Epidermal melanocyte (primary cell): ENCODE measurements around the gene PIK3R1.

Source experiments
- DNase-seq: peaks from one replicate; pipeline ENCODE4 v3.0.0; 2011; ENCODE audit warnings: low spot score; ENCODE audit not compliant: insufficient read length

PIK3R1 gene

DNA sequence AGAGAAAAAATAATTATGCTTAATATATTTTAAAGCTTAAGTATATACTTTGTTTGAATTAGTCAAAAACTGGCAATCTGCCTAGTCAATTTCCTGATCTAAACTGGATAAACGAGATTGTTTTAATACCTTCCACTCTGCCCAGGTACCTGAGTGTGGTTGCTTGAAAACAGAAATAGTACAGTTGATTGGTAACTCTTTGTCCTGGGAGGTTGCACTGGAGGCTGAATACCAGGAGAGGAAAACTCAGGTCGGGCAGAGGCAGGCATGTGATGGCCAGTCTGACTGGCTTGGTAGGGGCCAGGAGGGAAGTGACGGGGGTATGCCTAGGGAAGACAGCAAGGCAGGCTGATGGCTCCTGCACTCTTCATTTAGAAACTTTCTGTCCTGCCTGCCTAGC lies 80.2 kb downstream of the PIK3R1 start:
- no peak for DNase-seq

DNA sequence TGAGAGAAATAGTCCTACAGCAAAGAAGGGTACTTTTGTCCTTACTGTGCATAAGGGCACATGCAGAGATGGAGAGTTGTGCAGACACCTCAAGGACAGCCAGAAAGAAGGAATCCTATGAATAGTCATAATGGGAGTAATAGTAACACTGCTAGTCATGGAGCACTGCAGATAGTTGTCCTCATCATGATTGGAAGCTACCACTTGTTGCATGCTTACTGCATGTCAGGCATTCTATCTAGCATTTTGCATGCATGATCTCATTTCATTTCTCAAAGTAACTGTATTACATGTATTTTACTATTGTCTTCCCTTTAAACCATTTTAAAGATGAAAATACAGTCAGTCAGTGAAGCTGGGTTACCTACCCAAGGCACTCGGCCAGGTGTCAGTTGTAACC lies 81.3 kb downstream of the PIK3R1 start:
- DNase-seq, result no peak

DNA sequence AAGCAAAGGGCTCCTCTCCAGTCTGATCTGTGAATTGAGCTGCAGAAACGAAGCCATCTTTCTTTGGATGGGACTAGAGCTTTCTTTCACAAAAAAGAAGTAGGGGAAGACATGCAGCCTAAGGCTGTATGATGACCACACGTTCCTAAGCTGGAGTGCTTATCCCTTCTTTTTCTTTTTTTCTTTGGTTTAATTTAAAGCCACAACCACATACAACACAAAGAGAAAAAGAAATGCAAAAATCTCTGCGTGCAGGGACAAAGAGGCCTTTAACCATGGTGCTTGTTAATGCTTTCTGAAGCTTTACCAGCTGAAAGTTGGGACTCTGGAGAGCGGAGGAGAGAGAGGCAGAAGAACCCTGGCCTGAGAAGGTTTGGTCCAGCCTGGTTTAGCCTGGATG lies 82.1 kb downstream of the PIK3R1 start:
- no peak for DNase-seq

DNA sequence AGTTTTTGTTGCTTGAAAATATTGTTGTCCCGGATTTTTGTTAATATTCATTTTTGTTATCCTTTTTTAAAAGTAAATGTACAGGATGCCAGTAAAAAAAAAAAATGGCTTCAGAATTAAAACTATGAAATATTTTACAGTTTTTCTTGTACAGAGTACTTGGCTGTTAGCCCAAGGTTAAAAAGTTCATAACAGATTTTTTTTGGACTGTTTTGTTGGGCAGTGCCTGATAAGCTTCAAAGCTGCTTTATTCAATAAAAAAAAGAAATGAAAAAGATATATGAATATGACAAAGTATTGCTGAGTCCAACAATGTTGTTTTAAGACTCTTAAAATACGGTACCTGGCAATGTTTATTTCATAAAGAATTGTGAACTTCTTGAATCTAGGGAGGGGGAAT lies 82.9 kb downstream of the PIK3R1 start:
- DNase-seq, result no peak

DNA sequence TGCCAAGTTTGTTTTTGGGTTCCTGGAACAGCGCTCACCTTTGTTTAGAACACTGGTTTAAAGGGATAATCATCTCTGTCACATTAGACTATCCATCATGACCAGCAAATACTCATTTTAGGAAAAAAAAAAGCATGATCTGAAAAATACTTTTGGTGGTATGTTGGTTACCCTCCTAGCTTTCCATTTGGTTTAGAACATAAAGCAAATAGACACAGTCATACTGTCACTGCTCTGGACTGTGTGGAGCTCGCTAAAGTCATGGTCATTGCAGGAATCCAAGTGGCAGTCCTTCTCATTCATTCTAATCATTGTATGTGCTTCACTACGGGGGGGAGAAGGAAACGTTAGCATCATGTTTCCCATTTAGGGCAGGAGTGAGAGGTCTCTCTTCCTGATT lies 83.5 kb downstream of the PIK3R1 start:
- no peak for DNase-seq

DNA sequence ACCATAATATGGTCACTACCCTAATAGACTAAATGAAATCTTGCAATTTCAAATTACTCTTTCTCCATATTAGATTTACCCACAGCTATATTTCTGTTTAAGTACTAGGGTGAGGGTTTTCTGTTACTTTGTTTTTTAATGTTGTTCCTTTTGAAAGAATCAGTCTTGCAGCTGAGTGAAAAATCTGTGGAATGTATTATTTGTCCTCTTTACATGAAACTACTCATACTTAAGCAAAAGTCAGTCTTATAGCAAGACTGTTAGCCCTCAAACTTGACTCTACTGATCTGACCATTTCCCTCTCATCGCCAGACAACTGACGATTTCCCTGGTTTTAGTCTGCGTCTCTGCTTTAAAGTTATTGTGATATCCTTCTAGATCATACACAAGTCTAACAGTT lies 84.0 kb downstream of the PIK3R1 start:
- no peak for DNase-seq

DNA sequence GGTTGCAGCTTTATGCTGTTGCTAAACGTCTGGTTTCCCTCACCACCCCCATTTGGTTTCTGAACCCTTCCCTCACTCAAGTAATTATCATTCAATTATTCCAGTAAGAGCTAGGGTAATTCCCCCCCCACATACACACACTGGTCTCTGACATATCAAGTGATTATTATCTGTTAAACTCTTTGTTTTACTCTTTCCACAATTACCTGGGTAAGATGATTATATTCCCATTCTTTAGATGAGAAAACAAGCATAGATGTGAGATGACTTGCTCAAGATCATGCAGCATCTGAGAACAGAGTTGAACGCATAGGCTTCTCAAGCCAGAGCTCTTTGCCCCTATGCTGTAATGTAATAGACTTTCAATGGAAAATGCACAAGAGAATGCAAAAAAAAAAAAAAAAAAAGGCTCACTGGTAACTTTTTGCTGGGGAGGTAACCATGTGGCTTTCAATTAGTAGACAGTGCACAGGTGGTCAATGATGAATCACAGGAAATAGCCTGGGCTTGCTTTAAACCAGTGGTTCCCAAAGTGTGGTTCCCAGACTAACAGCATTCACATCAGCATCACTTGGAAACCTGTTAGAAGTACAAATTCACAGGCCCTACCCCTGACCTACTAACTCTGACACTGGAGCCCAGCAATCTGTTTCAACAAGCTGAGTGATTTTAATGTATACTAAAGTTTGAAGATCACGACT lies 87.6 kb downstream of the PIK3R1 start:
- no peak for DNase-seq

DNA sequence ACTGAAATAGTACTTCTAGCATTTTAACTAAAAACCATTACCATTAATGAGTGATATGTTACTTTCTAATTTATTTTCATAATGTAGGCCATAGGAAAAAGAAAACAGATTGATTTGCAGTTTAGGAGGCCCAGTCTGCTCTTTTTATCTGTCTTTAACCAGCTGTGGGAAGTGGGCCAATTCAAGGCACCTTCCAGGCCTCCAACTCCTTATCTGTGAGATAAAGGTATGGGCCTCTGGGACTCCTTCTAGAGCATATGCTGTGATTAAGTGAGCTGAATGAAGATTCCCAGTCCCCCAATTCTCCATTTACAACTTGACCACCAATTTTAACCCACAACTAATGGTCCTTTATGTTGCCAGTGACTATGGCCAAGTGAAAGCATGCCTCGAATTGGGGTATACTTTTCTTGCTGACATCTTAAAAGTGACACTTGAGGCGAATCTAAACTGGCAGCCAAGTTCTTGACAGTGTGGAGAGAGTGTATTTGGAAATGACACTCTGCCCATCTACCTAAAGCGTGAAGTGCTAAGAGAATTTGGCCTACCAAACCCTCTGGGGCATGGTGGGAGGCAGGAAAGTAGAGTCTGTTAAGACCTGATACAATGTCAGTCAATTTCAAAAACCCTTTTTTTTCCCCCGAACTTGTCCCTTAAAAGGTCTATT lies 88.3 kb downstream of the PIK3R1 start:
- DNase-seq, result no peak

DNA sequence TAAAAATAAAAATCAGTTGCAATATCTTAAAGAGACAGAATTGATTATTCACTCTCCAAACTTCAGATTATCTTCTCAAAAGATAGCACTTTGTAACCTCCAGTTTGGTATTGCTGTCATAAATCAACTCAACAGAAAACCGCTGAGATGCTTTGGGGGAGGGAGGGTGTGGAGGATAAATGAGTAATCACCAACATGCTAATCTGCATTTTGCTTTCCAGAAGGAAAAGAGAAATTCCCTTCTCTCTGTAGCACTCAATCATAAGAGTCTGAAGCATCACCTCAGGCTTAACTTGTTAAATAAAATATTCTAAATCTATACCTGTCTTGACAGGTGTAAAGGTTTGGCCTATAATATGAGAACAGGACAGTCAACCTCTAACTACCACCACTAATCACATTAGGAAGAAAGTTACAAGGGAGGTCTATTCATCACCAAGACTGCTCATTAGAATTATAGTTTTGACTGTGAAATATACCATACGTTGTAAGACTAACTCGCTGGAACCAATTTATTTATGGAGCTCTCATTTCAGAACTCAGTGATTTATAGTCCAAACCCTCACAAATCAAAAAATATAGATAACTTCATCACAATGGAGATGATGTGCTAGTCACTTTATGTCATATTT lies 89.0 kb downstream of the PIK3R1 start:
- no peak for DNase-seq

DNA sequence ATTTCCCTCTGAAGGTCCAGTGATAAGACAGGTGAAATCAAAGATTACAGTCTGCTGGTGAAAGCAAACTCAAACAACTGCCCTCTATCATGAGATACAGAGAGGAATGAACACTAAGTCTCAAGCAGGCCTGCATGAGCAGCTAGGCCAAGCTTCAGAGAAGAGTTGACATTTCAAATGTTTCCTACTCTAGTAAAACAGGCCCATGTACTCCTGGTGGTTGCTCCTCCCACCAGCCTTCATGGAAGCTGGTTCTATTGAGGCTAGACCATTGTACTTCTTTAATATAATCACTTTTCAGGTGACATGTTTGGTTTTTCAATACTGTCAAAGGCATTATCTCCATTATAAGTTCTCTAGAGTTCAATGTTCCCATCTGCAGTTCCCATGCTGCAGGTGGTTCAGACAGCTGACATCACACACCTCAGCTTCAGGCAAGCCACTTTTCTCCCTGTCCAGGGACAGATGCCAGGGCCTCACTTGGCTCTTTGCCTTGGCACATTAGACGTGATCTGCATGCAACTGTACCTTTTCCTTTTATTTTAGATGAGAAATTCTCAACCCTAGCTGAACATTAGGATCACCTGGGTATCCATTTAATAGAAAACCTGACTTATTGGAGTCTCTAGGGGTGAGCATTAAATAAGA lies 89.8 kb downstream of the PIK3R1 start:
- no peak for DNase-seq

DNA sequence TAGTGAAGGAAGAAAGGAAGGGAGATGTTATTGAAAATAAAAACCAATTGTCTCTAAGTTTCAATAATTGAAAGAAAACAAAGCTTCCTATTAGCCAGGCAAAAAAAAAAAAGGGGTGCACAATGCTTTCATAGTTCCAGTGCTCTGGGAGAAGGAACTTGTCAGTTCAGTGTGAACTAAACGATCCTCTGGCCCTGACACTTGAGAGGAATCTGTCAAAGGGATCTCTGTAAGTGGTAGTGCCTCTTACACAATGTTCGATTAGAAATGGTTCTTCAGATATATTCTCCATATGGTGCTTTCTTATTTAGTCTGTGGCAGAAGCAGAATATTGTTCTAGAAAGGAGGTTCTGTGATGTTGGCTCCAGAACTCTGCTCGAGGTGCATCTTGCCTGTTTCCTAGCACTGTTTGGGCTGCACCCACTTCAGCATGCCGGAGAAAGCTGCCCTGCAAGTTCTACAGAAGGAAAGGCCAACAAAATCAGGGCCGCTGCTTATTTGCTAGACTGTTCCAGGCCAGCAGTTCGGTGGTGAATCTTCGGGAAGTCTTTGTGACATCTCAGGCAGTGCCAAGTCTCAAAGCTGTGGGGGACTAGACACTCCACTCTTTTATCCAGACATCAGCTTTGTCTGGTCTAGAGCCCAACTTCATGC lies 90.9 kb downstream of the PIK3R1 start:
- no peak for DNase-seq

DNA sequence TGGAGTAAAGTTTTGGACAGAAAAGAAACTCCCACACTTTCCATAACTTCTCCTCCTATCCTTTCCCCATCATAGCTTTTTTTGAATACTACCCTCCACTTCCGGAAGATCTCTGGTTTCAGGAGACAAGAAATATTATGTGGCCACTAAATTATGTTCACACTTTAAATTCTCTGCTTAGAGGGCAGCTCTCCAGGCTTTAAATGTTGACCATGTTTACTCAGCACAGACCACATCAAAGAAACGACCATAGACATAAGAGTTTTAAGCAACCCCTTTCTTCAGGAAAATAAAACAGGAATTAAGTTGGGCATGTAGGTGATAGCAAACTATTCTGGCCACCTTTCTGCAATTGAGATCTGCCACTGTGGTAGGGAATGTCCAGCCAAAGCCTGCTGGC lies 97.8 kb downstream of the PIK3R1 start:
- no peak for DNase-seq

DNA sequence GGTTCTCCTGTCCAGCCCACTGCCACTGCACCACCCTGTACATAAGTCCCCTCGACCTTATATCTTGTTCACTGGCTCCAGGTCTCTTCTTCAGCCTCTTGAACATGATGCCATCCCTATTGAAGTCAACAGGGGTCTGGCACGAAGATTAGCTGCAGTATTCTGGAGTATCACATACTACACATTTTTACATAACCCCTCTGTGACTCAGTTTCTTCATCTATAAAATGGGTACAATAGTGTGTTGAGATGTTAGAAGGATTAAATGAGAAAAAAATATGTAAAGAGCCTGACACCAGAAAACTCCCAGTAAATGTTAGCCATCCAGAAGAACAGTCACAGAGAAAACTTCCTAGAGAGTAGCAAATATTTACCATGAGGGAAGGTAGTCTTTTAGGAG lies 98.9 kb downstream of the PIK3R1 start:
- DNase-seq, result no peak

DNA sequence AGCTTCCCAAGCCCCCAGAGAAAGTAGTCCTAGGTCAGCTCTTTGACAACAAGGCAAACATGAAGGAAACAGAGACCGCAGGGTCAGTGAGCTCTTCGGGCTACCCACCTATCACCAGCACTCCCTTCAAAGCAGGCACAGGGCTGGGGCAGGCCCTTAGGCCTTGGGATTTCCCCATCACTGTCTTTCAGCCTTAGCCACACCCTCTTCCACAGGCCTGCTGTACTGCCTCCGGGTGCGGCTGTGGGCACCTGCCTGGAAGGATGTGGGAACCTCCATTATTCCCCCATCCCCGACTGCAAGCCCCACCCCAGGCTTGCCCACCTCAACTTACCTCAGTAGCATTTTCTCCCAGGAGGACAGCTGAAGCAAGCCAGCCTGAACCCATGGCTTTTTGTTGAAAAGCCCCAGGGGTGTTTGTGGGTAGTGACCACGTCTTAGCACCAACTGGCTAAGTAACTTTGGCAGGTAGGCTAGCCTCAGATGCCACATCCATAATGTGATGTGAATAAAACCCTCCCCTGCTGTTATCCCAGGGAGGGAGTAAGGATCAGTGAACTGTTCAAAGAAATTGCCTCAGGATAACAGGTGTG lies 100.2 kb downstream of the PIK3R1 start:
- DNase-seq, result no peak

DNA sequence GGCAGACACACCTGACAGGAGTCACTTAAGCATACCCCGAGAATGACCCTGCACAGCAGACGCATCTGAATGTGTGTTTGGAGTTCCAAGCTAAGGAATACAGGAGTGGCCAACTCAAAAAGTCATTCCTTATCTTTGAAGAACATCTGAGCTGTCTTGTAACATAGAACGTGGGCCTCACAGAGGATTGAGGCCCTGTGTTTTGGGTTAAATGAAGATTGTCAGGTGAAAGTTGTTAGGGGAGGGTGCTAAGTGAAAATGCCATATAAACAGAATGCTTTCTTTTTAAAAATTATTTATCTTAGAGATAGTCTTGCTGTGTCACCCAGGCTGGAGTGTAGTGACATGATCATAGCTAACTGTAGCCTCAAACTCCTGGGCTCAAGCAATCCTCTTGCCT lies 100.9 kb downstream of the PIK3R1 start:
- no peak for DNase-seq

DNA sequence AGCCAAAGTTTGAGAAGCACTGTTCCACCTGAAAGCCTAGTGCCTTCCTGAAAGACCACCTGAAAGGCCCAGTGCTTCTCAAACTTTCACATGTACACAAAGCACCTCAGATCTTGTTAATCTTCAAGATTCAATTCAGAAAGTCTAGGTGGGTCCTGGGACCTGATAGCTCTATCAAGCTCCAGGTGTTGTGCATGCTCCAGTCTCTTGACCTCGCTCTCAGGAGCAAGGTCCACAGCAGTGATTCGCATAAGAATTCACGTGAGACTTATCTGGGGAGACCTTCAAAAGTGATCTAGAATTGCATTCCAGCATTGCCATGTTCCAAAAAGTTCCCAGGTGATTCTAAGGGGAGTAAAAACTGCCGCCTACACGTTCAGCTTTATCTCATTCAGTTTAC lies 102.1 kb downstream of the PIK3R1 start:
- DNase-seq, result no peak

DNA sequence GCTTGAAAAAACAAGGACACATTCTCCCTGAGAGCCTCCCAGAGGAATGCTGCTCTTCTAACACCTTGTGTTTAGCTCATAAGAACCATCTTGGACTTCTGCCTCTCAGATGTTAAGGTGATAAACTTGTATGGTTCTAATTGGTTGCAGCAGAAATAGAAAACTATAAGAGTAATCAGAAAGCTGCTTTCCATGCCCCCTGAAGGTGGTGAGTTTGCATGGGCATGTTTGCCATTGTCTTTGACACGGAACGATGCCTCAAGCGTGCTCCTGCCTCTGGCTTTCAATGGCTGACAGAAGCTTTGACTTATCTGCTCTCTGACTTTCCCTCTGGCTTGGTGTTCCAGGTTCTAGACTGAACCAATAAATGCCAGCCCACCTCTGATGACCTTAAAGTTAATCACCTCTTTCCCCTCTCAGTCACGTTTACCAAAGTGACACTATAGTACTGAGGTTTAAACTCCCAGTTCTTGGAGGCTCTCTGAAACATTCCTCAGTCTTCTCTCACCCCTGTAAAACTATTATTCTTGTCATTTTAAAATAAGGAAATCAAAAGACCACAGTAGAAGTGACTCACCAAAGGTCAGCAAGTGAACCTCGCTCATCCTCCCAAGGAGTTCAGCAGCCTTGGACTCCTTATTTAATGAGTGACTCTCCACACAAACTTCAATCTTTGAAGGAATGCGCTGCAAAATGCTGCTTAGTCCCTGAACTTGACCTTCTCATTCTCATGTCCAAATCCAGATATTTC lies 103.6 kb downstream of the PIK3R1 start:
- DNase-seq, result no peak

DNA sequence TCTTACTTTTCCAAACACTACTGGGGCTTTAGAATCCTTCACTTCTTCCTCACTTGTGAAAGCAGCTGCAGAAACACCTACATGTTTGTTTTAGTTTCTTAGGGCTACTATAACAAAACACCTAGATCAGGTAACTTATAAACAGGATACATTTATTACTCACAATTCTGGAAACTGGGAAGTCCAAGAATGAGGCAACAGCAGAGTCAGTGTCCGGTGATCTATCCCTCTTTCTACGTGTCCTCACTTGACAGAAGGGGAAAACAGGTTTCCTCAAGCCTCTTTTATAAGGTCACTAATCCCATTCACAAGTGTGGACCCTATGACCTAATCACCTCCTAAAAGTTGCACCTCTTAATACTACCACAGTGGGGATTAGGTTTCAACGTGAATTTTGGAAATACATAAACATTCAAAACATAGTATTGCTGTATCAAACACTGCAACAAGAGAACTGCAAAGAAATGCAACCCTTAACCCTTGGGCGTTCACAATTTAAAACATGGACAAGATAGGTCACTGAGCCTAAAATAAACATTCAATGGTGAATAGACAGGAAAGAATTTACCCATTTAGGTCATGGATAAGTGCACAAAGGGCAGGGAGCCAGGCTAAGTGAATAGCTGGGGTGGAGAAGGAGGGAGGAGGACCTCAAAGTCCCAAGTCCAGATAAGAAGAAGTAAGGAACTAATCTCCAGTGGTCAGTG lies 104.3 kb downstream of the PIK3R1 start:
- DNase-seq, result no peak

DNA sequence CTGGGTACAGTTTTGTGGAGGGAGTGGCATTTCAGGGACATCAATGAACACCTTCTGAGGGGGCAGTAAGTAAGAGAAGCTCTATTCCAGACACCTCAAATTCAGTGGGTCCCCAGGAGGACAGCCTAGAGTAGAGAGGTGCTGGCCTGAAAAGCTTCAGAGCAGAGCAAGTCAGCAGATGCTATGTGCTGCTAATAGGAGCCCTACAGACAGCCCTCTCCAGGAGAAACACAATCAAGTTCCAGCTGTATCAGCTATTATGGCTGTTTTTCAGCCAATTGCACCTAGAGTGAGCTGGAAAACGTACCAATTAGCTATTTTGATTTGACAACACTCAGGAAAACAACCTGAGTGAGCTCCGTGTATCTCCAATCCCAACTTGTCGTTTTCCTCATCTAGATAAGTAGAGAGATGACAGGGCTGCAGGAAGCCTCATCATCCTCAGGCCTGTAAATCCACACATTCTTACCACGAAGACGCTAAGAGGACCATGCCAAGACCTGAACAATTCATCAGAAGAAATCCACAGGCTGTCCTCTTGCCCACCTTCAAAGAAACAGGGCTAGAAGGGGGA lies 104.9 kb downstream of the PIK3R1 start:
- DNase-seq, result no peak

DNA sequence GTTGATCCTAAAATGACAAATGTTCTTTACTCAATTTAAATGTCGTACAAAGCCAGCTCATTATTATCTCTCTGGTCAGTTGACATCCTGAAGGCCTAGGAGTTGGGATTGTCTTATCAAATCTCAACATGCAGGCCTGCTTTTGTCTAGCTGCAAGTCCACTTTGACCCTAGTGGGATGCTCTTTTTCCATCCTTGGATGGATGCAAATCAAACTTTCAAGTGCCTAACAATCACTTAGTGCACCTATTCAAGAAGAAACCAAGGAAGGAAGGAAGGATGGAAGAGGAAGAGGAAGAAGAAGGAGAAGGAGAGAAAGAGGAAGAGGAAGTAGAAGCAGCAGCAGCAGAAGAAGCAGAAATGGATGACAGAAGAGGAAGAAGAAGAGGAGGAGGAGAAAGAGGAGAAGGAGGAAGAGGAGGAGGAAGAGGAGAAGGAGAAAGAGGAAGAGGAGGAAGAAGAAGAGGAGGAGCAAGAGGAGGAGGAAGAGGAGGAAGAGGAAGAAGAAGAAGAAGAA lies 109.6 kb downstream of the PIK3R1 start:
- no peak for DNase-seq
